Astrocyte of the cerebellum (primary cell): ENCODE data around the gene CLIP4.

Experiments used
- DNase-seq: peaks from one replicate; pipeline ENCODE4 v3.0.0-alpha.2; 2011; ENCODE audit warnings: low read depth
- H3K4me3 ChIP-seq: 2 replicates; pipeline ENCODE4 v1.5.1; 2011; ENCODE audit warnings: mild to moderate bottlenecking, low read depth, low read length, moderate library complexity
- in situ Hi-C: cut with HindIII; loops from 2 replicates; pipeline ENCODE4 v1.10.0; 2017; ENCODE audit warnings: low sequenced_read_pairs
- TF ChIP-seq, protein P1 (sequence below): IDR thresholded peaks from 2 replicates; pipeline ENCODE4 v1.5.1; 2012; ENCODE audit warnings: low read length, low read depth, moderate library complexity, mild to moderate bottlenecking; ENCODE audit errors: missing control alignments

CLIP4 gene

GRCh38 chr2:29226808-29227207 lies 111.6 kb downstream of the CLIP4 start:
- H3K4me3 ChIP-seq: no peak overlapping the region
- in situ Hi-C loops: no loop called here
- DNase-seq: no peak
- TF ChIP-seq, protein P1, sequence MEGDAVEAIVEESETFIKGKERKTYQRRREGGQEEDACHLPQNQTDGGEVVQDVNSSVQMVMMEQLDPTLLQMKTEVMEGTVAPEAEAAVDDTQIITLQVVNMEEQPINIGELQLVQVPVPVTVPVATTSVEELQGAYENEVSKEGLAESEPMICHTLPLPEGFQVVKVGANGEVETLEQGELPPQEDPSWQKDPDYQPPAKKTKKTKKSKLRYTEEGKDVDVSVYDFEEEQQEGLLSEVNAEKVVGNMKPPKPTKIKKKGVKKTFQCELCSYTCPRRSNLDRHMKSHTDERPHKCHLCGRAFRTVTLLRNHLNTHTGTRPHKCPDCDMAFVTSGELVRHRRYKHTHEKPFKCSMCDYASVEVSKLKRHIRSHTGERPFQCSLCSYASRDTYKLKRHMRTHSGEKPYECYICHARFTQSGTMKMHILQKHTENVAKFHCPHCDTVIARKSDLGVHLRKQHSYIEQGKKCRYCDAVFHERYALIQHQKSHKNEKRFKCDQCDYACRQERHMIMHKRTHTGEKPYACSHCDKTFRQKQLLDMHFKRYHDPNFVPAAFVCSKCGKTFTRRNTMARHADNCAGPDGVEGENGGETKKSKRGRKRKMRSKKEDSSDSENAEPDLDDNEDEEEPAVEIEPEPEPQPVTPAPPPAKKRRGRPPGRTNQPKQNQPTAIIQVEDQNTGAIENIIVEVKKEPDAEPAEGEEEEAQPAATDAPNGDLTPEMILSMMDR: no peak

GRCh38 chr2:29227935-29228675 lies 112.9 kb downstream of the CLIP4 start:
- in situ Hi-C loops: no loop called here
- no peak overlapping the region for H3K4me3 ChIP-seq
- DNase-seq: peak; percentile 42
- TF ChIP-seq, protein P1: no peak

GRCh38 chr2:29228947-29229346 lies 113.7 kb downstream of the CLIP4 start:
- TF ChIP-seq, protein P1: no peak

DNA sequence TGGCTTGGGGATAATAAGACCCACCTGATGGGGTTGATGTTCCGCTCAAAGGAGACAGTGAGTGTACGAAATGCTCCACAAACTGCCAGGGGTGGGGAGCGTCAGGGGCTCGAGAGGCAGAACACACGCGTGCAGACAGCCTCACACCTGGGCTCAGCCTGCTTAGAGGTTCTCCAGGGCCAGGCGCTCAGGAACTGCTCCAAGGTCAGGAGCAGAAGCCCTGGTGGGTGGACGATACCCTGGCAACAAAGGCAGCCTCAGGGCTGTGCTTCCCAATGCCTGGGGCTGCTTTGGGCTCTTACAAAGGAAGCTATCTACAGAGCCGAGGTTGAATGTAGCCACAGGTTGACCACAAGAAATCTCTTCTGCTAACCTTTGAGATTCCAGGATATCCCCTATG lies 114.4 kb downstream of the CLIP4 start:
- TF ChIP-seq, protein P1: no peak
- no peak overlapping the region for H3K4me3 ChIP-seq
- in situ Hi-C loops: no loop called here
- DNase-seq: no peak

More at GRCh38 chr2:29228947-29229346, 113.7 kb downstream of the CLIP4 start:
- in situ Hi-C loops: no loop called here
- DNase-seq: no peak
- no peak overlapping the region for H3K4me3 ChIP-seq

GRCh38 chr2:29232041-29232440 lies 116.8 kb downstream of the CLIP4 start:
- H3K4me3 ChIP-seq: no peak overlapping the region
- TF ChIP-seq, protein P1: no peak
- in situ Hi-C loops: no loop called here
- no peak for DNase-seq

- H3K4me3 ChIP-seq: no peak overlapping the region
- in situ Hi-C loops: no loop called here
- no peak for DNase-seq
- TF ChIP-seq, protein P1: no peak
These were observed 118.2 kb downstream of the CLIP4 start for GRCh38 chr2:29233428-29233827.
